Stimulated activated CD4-positive, alpha-beta T cell treated with anti-CD3 and anti-CD28 coated beads, Interleukin-12 subunit alpha, Interleukin-12 subunit beta, amount 100 ng/mL, for 4 hours (primary cell): ENCODE data around the gene CPT1A.

Experiments used
- DNase-seq: peaks from one replicate; pipeline ENCODE4 v3.0.0-alpha.2; 2020

The CPT1A gene

GRCh38 chr11:68852628-68853027 is 10.9 kb upstream of the CPT1A start:
- no peak for DNase-seq

GRCh38 chr11:68848429-68848828 is 6.7 kb upstream of the CPT1A start:
- no peak for DNase-seq

GRCh38 chr11:68847395-68847794 is 5.7 kb upstream of the CPT1A start:
- DNase-seq, result no peak

- no peak for DNase-seq
These were observed 3.8 kb upstream of the CPT1A start for GRCh38 chr11:68845351-68846002.

GRCh38 chr11:68844801-68845200 is 3.1 kb upstream of the CPT1A start:
- no peak for DNase-seq

GRCh38 chr11:68844376-68844775 is 2.7 kb upstream of the CPT1A start:
- no peak for DNase-seq

DNA sequence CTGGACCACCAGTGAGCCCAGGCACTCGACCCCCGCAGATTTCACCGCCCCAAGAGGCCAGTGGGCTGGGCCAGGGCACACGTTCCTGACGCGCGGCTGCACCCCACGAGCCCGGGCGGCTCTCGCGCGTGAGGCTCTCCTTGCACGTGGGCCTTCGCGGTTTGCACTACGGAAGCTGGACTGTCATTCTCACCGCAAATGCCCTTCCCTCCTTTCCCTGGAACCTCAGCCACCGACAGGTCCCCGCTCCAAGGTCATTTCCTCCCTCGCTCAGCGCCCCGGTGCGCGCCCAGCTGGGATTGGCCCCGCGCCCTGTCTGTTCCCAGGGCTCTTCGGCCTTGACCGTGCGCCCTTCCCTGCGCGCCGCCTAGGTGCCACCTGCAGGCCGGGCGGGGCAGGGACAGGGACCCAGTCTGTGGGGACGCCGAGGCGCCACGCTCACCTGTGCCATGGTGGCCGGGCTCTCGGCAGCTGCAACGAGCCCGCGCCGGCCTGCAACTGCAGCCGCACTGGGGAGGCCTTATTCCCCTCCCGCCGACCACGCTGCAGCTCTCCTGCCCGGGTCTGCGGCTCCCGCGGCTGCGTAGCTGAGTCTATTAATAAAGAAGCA is 2.1 kb upstream of the CPT1A start:
- DNase-seq, result peak; percentile 70

DNA sequence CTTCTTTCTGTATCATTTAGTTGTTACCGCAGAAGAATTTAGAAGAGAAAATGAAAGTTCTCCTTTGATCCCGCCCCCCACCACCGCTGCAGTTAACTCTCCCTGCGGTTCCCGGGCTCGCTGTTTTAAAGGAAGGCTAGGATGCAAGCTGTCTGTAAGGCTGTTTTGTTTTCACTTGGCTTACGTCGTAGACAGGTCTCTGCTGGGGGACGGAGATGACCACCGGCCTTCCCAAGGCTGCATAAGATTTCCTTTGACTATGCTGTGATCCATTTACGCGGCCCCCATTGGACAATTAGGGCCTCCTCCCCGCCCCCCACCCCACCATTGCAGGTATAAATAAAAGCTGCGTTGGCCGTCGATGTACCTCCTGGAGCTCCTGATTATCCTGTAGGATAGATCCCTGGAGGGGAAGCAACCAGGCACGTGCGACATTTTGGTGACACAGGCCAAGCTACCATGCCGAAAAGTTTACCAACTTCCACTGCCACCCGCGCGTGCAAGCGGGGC is 1.4 kb upstream of the CPT1A start:
- peak; percentile 45 for DNase-seq

DNA sequence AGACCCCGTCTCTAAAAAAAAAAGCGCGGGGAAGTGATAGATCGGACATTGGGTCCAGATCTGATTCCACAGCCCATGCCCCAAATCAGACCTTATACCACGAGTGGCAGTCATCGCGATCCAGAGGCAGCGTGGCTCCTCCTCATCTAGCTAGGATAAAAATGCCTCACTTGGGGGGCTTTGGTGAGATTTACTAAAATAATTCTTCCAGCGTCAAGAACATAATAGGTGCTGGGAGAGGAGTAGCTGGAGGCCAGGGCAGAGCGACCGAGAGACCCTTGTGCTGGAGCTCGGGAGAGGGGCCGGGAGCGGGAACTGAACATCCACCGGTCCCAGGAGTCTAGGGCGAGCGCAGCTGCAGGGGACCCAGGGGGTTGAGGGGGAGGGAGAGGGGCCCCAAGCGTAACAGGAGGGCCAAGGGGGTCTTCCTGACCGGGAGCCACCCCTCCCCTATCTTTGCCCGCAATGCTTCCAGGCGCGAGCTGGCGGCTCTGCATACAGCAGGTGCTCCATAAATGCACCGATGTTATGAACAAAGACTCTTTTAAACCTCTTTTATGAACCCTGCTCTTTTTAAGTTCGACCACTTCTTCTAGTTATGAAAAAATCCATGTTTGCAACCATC is 823 bp upstream of the CPT1A start:
- DNase-seq, result no peak

DNA sequence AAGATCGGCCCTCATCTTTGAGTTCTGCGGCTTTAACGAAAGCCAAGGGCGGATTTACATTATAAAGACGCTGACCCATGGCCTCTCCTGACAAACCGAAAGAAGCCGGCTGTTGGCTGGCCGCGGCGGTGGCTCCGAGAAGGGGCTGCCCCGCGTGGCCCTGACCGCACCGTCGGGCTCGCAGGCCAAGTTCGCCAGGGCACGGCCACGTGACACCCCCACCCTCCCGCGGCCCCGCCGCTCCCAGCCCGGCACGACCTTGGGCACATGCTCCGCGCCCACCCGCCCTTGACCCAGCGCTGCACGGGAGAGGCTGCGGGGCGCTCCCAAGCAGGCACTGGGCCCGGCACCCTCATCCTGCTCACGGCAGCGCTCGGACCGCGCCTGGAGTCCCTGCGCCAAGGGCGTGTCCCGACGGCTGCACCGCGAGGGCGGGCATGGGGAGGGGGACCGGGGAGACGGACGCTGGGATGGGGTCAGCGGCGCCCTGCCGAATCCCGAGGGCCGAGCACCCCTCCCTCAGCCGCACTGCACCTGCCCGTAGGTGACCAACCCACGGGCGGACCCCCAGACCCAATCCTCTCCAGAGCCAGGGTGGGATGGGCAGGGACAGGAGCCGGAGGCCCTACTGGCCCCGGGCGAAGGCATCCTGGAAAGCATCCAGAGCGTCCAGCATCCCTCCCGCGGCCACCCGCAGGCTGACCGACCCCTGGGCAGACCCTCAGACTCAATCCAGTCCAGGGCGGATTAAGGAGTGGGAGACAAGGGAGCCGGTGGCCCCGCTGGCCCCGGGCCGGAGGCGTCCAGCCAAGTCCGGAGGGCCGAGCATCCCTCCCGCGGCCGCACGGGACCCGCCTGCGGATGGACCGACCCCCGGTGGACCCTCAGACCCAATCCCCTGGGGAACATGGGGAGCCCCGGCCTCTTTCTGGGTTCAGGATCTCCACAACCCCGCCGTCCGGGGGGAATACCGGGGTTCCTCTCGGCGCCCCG is 759 bp downstream of the CPT1A start:
- no peak for DNase-seq

- DNase-seq, result no peak
These were observed 1.6 kb downstream of the CPT1A start for GRCh38 chr11:68839911-68840641.

- peak; percentile 90 for DNase-seq
These were observed 2.5 kb downstream of the CPT1A start for GRCh38 chr11:68839054-68839865.

DNA sequence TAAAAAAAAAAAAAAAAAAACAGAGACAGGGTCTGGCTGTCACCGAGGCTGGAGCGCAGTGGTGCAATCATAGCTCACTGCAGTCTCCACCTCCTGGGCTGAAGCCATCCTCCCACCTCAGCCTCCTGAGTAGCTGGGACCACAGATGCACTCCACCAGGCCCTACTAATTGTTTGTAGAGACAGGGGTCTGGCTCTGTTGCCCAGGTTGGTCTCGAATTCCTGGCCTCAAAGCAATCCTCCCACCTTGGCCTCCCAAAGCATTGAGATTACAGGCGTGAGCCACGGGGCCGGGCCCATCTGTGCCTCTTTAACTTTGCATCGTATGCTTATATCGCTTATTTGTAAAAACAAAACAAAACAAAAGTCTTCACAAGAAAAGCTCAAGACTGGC is 3.1 kb downstream of the CPT1A start:
- no peak for DNase-seq

GRCh38 chr11:68837583-68838571 is 3.8 kb downstream of the CPT1A start:
- no peak for DNase-seq

- no peak for DNase-seq
These were observed 6.0 kb downstream of the CPT1A start for GRCh38 chr11:68835749-68836148.

DNA sequence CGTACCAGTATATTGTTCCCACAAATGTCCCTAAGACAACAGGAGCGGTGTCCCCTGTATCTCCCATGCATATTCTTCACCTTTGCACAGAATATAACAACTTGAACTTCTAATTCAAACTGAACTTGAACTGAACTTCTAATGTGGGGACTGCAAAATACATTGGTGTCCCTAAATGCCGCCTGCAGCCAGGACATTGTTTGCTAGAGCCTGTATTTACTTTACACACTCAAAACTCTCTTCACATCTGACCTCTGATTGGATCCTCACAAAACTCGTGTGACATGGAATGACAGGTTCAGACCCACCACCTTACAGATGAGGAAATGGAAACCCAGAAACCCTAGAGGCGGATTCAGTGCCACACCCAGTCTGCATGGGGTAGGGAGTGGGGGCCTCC is 6.4 kb downstream of the CPT1A start:
- no peak for DNase-seq

- DNase-seq, result no peak
These were observed 9.1 kb downstream of the CPT1A start for GRCh38 chr11:68832476-68833181.

DNA sequence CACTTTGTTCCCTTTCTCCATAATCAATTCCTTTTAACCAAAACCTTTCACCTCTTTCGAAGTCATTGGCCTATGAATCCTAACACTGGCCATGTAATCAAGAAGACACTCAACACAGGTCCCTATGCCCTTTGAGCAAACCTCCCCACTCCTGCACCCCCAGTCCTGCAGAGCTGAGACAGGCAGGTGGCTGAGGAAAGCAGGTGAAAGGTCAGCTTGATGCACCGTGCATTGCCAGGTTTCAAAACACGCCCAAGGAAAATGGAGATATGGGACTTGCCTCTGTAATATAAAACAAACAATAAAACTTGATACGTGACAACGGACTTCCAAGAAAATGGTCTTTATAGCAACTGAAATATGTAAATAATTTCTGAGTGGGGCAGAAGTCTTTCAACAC is 10.6 kb downstream of the CPT1A start:
- no peak for DNase-seq

GRCh38 chr11:68829581-68829980 is 12.1 kb downstream of the CPT1A start:
- no peak for DNase-seq

- DNase-seq, result no peak
These were observed 12.8 kb downstream of the CPT1A start for GRCh38 chr11:68828957-68829356.
